Calu3 (cell line): ENCODE data around the gene LRMDA. TPM values are rescaled to one million over a fixed set of nuclear protein-coding genes. Genes with fewer than 3 reads are reported as not detected.

Experiments used
- BruUV-seq: library from RNA; stranded (reverse); fragments of 400-500 nt; replicated peaks from 2 replicates; lab custom pipeline; 2021; lab: Mats Ljungman, UMichigan
- CTCF ChIA-PET: fragments of 300-600 bp; sonication (Branson Sonifier 250); formaldehyde crosslinking; loops from one replicate; lab custom pipeline; 2022; ENCODE audit warnings: antibody characterized with exemption; lab: Charles Lee
- DNase-seq: peaks from one replicate; pipeline ENCODE4 v3.0.0; 2022
- H3K27ac Mint-ChIP-seq: one replicate; pipeline ENCODE4 v1.8.0; 2022; ENCODE audit warnings: mixed read lengths; ENCODE audit not compliant: unreplicated experiment
- H3K27me3 Mint-ChIP-seq: one replicate; pipeline ENCODE4 v1.8.0; 2022; ENCODE audit warnings: mixed read lengths; ENCODE audit not compliant: unreplicated experiment
- H3K36me3 Mint-ChIP-seq: one replicate; pipeline ENCODE4 v1.8.0; 2022; ENCODE audit warnings: mild to moderate bottlenecking, moderate library complexity, mixed read lengths; ENCODE audit not compliant: insufficient read depth, unreplicated experiment
- H3K4me1 Mint-ChIP-seq: one replicate; pipeline ENCODE4 v1.8.0; 2022; ENCODE audit warnings: mild to moderate bottlenecking, low read depth, mixed read lengths; ENCODE audit not compliant: unreplicated experiment
- H3K4me3 Mint-ChIP-seq: one replicate; pipeline ENCODE4 v1.8.0; 2022; ENCODE audit warnings: mild to moderate bottlenecking, low read depth, moderate library complexity, mixed read lengths; ENCODE audit not compliant: unreplicated experiment
- H3K9me3 Mint-ChIP-seq: one replicate; pipeline ENCODE4 v1.8.0; 2022; ENCODE audit warnings: low read depth, mixed read lengths; ENCODE audit not compliant: unreplicated experiment
- intact Hi-C: fragments of 100-400 bp; cut with micrococcal nuclease; formaldehyde crosslinking; loops from one replicate; pipeline ENCODE4 v1.10.0; 2022; ENCODE audit not compliant: unreplicated experiment
- total RNA-seq: library from RNA; stranded (reverse); gene quantifications from 2 replicates; pipeline ENCODE4 v1.2.3, GENCODE V29; 2022
- TF ChIP-seq, protein P1 (sequence below): fragments of 200-600 bp; IDR thresholded peaks from one replicate; pipeline ENCODE4 v1.8.0; 2022; ENCODE audit warnings: antibody characterized with exemption; ENCODE audit not compliant: unreplicated experiment

LRMDA gene
- total RNA-seq, 1 experiment from 2014 or later, result 7.6 TPM

DNA sequence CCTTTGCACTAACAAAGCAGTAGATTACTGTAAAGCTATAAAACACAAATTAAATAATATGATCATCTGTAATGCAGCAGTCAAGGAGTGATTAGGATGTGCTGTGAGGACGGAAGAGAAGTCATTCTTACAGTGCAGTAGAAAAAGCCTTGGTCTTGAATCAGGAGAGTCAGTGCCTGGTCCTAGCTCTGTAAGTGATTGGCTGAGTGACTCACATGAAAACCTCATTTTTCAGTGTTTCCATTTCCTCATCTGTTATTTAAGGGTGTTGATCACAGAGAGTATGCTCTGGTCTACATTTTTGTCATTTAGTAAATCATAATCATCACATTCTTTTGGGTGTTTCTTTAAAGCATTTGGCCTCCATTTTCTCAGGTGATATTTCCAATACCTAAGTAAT lies 717.8 kb downstream of the LRMDA start:
- CTCF ChIA-PET, result no interaction called here

DNA sequence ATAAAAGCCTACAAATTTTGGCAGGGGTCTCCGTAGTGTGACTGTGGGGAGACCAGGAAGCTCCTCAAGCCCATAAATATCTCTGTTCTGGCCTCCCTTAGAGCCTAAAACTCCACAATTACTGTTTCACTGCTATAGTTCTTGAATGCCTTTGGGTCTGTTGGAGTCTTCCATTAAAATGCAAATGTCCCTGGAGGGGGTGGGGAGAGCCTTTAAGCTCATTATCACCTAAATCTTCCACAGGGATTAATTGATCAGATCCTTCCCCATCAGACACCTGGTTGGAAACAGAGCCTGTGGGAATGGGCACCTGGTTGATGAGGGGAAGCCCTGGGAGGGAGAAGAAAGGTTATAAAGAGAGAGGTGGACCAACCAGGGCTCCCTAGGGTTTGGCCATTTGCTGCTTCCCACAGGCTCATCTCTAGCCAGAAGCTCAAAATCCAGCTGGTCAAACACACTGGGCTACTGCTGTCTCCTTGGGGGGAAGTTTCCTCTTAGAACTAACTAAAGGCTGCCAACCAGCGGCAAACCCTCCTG lies 718.2 kb downstream of the LRMDA start:
- Mint-ChIP-seq H3K27ac (no peak overlapping the region), H3K36me3 (no peaks in the 10 kb centered on the region)

More for the DNA sequence above, 717.8 kb downstream of the LRMDA start:
- Mint-ChIP-seq H3K4me1 (no peaks in the 10 kb centered on the region), H3K4me3 (no peak overlapping the region), H3K36me3 (no peaks in the 10 kb centered on the region), H3K9me3 (peaks cover 17% of the 10 kb centered on the region), H3K27me3 (no peaks in the 10 kb centered on the region), H3K27ac (no peak overlapping the region)
- no TSS peak for BruUV-seq
- no peak for DNase-seq
- intact Hi-C loops, result no loop called here
- TF ChIP-seq, protein P1, sequence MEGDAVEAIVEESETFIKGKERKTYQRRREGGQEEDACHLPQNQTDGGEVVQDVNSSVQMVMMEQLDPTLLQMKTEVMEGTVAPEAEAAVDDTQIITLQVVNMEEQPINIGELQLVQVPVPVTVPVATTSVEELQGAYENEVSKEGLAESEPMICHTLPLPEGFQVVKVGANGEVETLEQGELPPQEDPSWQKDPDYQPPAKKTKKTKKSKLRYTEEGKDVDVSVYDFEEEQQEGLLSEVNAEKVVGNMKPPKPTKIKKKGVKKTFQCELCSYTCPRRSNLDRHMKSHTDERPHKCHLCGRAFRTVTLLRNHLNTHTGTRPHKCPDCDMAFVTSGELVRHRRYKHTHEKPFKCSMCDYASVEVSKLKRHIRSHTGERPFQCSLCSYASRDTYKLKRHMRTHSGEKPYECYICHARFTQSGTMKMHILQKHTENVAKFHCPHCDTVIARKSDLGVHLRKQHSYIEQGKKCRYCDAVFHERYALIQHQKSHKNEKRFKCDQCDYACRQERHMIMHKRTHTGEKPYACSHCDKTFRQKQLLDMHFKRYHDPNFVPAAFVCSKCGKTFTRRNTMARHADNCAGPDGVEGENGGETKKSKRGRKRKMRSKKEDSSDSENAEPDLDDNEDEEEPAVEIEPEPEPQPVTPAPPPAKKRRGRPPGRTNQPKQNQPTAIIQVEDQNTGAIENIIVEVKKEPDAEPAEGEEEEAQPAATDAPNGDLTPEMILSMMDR, result no peak

DNA sequence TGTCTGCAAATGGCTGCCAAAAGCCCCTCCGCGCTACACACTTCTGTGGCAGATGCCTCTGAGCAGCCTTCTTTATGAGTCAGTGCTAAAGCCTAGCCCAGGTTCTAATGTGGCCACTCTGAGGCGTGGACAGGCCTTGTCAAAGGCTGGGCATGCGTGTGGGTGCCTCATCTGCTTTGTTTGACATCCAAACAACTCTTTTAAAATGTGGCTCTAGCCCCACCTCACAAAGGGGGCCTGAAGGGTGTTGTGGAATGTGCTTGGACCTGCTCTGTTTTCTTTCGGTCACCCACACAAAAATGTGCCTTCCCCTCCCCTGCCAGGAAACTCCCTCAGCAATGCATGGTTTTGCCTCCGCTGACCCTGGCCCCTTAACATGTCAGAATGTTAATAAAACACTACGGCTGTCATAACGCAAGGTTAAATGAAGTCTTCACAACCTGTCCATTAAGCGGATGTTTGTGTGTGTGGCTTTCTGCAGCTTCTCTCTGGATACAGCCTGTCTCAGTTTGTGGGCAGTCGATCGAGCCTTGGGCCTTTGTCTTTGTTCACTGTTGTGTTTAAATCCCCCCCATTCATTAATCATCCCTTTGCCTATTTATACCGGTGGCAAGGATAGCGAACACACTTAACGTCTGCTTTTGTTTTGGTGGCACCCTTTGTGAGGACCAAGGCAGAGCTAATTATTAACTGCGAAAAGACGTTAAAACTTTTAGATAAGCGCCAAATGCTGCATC lies 718.9 kb downstream of the LRMDA start:
- no peaks in the 10 kb centered on the region for H3K4me1 Mint-ChIP-seq
- TF ChIP-seq, protein P1, result no peak
- BruUV-seq, result no TSS peak
- no peaks in the 10 kb centered on the region for H3K36me3 Mint-ChIP-seq
- intact Hi-C loops, result no loop called here
- no peak for DNase-seq
- peaks cover 17% of the 10 kb centered on the region for H3K9me3 Mint-ChIP-seq
- H3K4me3 Mint-ChIP-seq, result no peak overlapping the region
- CTCF ChIA-PET, result no interaction called here
- H3K27me3 Mint-ChIP-seq, result no peaks in the 10 kb centered on the region
- no peak overlapping the region for H3K27ac Mint-ChIP-seq

More for the DNA sequence above, 718.2 kb downstream of the LRMDA start:
- no peak for DNase-seq
- CTCF ChIA-PET, result no interaction called here
- Mint-ChIP-seq H3K27me3 (no peaks in the 10 kb centered on the region), H3K4me3 (no peak overlapping the region), H3K4me1 (no peaks in the 10 kb centered on the region), H3K9me3 (peaks cover 17% of the 10 kb centered on the region)
- TF ChIP-seq, protein P1, result no peak
- no TSS peak for BruUV-seq
- intact Hi-C loops, result no loop called here

DNA sequence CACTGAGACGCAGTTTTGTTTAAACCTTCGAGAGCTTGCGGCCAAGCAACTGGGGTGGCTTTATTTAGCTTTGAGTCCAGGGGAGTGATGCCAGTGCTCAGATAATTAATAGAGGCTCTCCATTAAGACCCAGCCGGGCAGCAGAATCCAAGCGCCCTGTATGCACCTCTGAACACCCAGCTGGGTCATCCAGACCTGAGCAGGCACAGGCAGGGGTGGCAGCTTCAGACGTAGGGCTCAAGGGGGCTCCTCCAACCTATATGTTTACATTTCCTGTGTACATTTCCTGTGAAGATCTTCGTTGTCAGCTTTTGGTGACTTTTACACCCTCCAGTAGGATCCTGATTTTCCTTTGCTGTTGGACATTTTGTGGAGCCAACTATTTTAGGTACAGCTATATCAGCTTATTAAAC lies 719.5 kb downstream of the LRMDA start:
- H3K9me3 Mint-ChIP-seq, result peaks cover 15% of the 10 kb centered on the region
- H3K27ac Mint-ChIP-seq, result no peak overlapping the region
- no peak overlapping the region for H3K4me3 Mint-ChIP-seq
- BruUV-seq, result no TSS peak
- CTCF ChIA-PET, result interaction anchor here (0.6 kb wide), 1 partner anchor 32 kb away, joined by 6 read pairs; no protein-coding TSS in a partner anchor
- no peaks in the 10 kb centered on the region for H3K4me1 Mint-ChIP-seq
- no peaks in the 10 kb centered on the region for H3K36me3 Mint-ChIP-seq
- TF ChIP-seq, protein P1, result no peak
- intact Hi-C loops, result no loop called here
- DNase-seq, result no peak
- no peaks in the 10 kb centered on the region for H3K27me3 Mint-ChIP-seq
